GM10266 (cell line): ENCODE measurements around the gene PRAMEF11.
"Not testable (repeated sequence)": the region's sequence is repeated elsewhere in the genome, so short reads cannot be mapped to it uniquely, and the experiment has no call there.

Experiments used
- DNase-seq: peaks from one replicate; pipeline ENCODE4 v3.0.0; 2012; ENCODE audit errors: extremely low spot score
- TF ChIP-seq, protein P1 (sequence below): IDR thresholded peaks from 2 replicates; pipeline ENCODE4 v1.5.1; 2012; ENCODE audit warnings: mild to moderate bottlenecking, low read depth; ENCODE audit not compliant: control insufficient read depth, insufficient read depth; ENCODE audit errors: missing control alignments

PRAMEF11 gene

DNA sequence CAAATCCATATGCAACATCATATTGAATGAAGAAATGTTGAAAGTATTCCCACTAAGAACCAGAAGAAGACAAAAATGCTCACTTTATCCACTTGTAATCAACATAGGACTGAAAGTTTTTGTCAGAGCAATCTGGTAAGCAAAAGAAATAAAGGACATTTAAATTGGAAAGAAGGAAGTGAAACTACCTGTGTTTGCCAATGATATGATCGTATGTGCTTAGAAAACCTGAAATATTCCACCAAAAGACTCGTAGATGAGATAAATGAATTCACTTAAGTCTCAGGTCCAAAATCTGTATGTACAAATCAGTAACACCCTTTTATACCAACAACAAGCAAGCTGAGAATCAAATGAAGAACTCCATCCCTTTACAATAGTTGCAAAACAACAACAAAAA, 31.5 kb downstream of the PRAMEF11 start:
- no peak for DNase-seq
- TF ChIP-seq, protein P1, sequence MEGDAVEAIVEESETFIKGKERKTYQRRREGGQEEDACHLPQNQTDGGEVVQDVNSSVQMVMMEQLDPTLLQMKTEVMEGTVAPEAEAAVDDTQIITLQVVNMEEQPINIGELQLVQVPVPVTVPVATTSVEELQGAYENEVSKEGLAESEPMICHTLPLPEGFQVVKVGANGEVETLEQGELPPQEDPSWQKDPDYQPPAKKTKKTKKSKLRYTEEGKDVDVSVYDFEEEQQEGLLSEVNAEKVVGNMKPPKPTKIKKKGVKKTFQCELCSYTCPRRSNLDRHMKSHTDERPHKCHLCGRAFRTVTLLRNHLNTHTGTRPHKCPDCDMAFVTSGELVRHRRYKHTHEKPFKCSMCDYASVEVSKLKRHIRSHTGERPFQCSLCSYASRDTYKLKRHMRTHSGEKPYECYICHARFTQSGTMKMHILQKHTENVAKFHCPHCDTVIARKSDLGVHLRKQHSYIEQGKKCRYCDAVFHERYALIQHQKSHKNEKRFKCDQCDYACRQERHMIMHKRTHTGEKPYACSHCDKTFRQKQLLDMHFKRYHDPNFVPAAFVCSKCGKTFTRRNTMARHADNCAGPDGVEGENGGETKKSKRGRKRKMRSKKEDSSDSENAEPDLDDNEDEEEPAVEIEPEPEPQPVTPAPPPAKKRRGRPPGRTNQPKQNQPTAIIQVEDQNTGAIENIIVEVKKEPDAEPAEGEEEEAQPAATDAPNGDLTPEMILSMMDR: no peak

- TF ChIP-seq, protein P1: no peak
- DNase-seq: no peak
Measured at GRCh38 chr1:12798911-12799310, 32.3 kb downstream of the PRAMEF11 start.

DNA sequence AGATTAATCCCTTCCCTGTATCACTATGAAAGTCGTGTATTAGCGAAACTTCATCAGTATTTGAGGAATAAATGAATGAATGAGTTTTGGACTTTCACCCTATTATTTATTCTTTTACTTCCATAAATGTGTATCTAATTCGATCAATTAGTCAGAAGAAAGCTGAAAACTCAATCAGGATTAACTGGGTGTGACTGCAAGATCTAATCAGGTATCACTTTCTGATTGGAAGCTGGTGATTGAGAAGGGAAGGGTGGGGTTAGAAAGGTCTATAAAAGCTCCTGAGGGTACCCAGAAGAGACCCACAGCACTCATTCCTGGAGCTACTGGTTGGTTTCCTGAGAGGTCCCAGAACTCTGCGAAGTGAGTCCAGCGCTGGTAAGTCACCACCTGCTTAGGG, 40.1 kb downstream of the PRAMEF11 start, which contains the start of gene PRAMEF1:
Gene PRAMEF1, plus strand, starts transcription at position 301 of the 400 bp plus-strand sequence. CDS start 1,831 bp downstream, outside the sequence.
- DNase-seq: not testable (repeated sequence)

GRCh38 chr1:12784729-12785128, 46.5 kb downstream of the PRAMEF11 start:
- not testable (repeated sequence) for DNase-seq

DNA sequence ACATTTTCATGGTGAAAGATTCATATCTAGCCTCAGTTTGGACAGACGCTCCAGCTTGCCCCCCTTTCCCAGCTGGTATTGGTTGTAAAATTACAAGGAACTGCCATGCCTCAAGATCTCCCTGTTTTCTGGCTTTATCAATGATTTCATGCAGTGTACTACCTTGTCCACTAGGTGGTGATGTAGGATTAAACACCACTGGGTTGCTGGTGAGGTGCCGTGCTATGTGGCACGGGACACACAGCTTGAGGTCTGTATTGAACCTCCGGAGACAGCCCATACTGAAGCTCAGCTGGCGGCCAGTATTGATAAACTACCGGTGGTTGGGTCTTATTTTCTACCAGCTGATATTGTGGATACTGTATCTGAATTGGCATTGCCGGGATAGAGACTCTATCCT, 47.4 kb downstream of the PRAMEF11 start:
- DNase-seq: not testable (repeated sequence)

GRCh38 chr1:12781488-12781887, 49.7 kb downstream of the PRAMEF11 start:
- not testable (repeated sequence) for DNase-seq

- TF ChIP-seq, protein P1: no peak
- DNase-seq: no peak
Measured at GRCh38 chr1:12778907-12779306, 52.3 kb downstream of the PRAMEF11 start.

DNA sequence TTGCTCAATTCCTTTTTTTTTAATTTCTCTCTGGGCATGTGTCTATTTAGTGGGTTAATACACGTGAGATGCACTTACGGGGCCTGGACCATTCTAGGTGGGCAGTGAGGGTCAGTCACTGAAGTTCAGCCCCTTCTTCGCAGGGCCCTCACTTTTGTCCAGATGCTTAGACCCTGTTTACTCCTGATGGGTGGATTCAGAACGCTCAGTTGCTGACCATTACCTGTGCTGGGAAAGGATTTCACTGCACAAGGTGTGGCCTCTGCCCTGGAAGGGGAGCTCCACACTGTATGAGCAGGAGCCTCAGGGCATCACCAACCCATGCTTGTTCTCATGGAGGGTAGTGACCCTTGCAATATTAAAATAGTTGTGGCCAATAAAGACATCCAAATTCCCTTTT, 53.1 kb downstream of the PRAMEF11 start:
- TF ChIP-seq, protein P1: no peak
- DNase-seq: peak; percentile 1

DNA sequence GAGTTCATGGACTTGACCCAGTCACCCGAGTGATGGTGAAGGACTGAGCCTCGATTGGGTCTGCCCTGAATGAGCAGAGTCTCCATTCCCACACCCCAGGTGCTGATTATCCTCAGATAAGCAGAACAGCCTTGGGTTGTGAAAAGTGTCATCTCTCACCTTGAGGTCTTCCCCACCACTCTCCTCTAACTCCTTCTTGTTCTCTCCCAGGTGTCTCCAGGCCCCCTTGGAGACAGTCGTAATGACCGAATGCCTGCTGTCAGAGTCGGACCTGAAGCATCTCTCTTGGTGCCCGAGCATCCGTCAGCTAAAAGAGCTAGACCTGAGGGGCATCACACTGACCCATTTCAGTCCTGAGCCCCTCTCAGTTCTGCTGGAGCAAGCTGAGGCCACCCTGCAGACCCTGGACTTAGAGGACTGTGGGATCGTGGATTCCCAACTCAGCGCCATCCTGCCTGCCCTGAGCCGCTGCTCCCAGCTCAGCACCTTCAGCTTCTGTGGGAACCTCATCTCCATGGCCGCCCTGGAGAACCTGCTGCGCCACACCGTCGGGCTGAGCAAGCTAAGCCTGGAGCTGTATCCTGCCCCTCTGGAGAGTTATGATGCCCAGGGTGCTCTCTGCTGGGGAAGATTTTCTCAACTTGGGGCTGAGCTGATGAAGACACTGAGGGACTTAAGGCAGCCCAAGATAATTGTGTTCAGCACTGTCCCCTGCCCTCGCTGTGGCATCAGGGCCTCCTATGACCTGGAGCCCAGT, 54.2 kb downstream of the PRAMEF11 start:
- no peak for DNase-seq

More for the DNA sequence above, 54.2 kb downstream of the PRAMEF11 start:
- TF ChIP-seq, protein P1: no peak
